Measurements from ENCODE around the gene PTPRA.

- no peak for TF ChIP-seq CTCF (IDR thresholded peaks at IDR 0.05; ENCODE audit: poor library complexity)
- TF ChIP-seq EZH2 (IDR thresholded peaks at IDR 0.05; ENCODE audit: borderline replicate concordance) = no peak
- no peak for TF ChIP-seq EZH2phosphoT487 (IDR thresholded peaks at IDR 0.05; ENCODE audit: low read depth, severe bottlenecking, unreplicated experiment)
These were observed 69.2 kb downstream of the PTPRA start for GRCh38 chr20:2942439-2942838.

All from hepatocyte (in vitro differentiated cells).